ENCODE results near the gene PSMG4. TPM values are rescaled to one million over a fixed set of nuclear protein-coding genes. Genes with fewer than 3 reads are reported as not detected.

PSMG4 gene
- polyA plus RNA-seq, 2 of the 4 experiments (the other 2 are of a cell fraction), result 15.0 to 21.9 TPM

GRCh38 chr6:3226042-3226441 lies 32.7 kb upstream of the PSMG4 start:
- ChIA-PET CTCF (interaction anchor here (0.6 to 1.1 kb wide), 2 partner anchors 11 to 93 kb away, joined by 4 to 5 read pairs; no protein-coding TSS in a partner anchor), POLR2A (interaction anchor here (1.5 kb wide), 1 partner anchor 17 kb away, joined by 4 read pairs; no protein-coding TSS in a partner anchor)
- no peak overlapping the region for H3K4me3 ChIP-seq
- peak overlapping the region; percentile 96; the same call in 2 of the 3 replicates for H3K4me2 ChIP-seq
- FAIRE-seq (no peak), ATAC-seq (no peak), DNase-seq (ENCODE audit: low read depth in 1 of 2, low spot score in 1 of 2) (no peak)
- H3K27ac ChIP-seq, result no peak overlapping the region
- H3K4me1 ChIP-seq, result peaks cover 11% of the 10 kb centered on the region; the same call in 2 of the 3 replicates
- no peaks in the 10 kb centered on the region for H3K9me3 ChIP-seq
- WGBS (ENCODE audit: missing lambda C conversion rate), result 92% methylated on average over 10 of the region's 10 CpGs
- TF ChIP-seq NFE2L2 (conservative IDR thresholded peaks at IDR 0.05; ENCODE audit: low read length) (no peak), GATA3 (IDR thresholded peaks at IDR 0.05; ENCODE audit: borderline replicate concordance) (no peak), ESRRA (IDR thresholded peaks at IDR 0.05; ENCODE audit: borderline replicate concordance, low read length) (no peak), HDAC2 (IDR thresholded peaks at IDR 0.05) (no peak), FOXS1 (CRISPR knock-in tag; IDR thresholded peaks at IDR 0.05) (no peak), MAFK (IDR thresholded peaks at IDR 0.05; ENCODE audit: partially characterized antibody) (no peak)

GRCh38 chr6:3226481-3227362 lies 32.0 kb upstream of the PSMG4 start:
- Histone ChIP-seq H3K27ac (peak overlapping the region; percentile 72 to 89), H3K4me3 (peak overlapping the region; percentile 63), H3K4me1 (peaks cover 11% of the 10 kb centered on the region; the same call in 2 of the 3 replicates), H3K4me2 (peak overlapping the region; percentile 96), H3K9me3 (no peaks in the 10 kb centered on the region)
- POLR2A ChIA-PET, result interaction anchor here (1.5 kb wide), 1 partner anchor 17 kb away, joined by 4 read pairs; no protein-coding TSS in a partner anchor
- FAIRE-seq (no peak), ATAC-seq (peak in 1 of 2 experiments; percentile 35; a peak in 3 of 6 replicates), DNase-seq (ENCODE audit: low read depth in 1 of 2, low spot score in 1 of 2) (no peak)
- peak; percentile 77; the same call in 1 of the 2 replicates for TF ChIP-seq E2F6 (IDR thresholded peaks at IDR 0.05; ENCODE audit: borderline replicate concordance, low read depth)
- no peak for TF ChIP-seq GATA3 (IDR thresholded peaks at IDR 0.05; ENCODE audit: borderline replicate concordance)
- TF ChIP-seq MAX (IDR thresholded peaks at IDR 0.05), result peak; percentile 78
- CTCF ChIA-PET, result interaction anchor here (0.6 to 1.1 kb wide), 3 partner anchors 10 to 93 kb away, joined by 3 to 5 read pairs (median 4); no protein-coding TSS in a partner anchor
- WGBS (ENCODE audit: missing lambda C conversion rate), result 3% methylated on average over 12 of the region's 54 CpGs

GRCh38 chr6:3227363-3228045 lies 31.2 kb upstream of the PSMG4 start, which contains the start of gene TUBB2B:
Gene TUBB2B (minus strand): TSS chr6:3227653. CDS start chr6:3227543, 110 bp downstream.
- Histone ChIP-seq H3K27ac (peak within 1 kb of the TSS; percentile 72 to 89), H3K4me3 (peak within 1 kb of the TSS; percentile 63), H3K4me1 (peaks cover 11% of the 10 kb centered on the region; the same call in 2 of the 3 replicates), H3K9me3 (no peaks in the 10 kb centered on the region), H3K4me2 (peak within 1 kb of the TSS; percentile 96)
- TF ChIP-seq, protein P1, sequence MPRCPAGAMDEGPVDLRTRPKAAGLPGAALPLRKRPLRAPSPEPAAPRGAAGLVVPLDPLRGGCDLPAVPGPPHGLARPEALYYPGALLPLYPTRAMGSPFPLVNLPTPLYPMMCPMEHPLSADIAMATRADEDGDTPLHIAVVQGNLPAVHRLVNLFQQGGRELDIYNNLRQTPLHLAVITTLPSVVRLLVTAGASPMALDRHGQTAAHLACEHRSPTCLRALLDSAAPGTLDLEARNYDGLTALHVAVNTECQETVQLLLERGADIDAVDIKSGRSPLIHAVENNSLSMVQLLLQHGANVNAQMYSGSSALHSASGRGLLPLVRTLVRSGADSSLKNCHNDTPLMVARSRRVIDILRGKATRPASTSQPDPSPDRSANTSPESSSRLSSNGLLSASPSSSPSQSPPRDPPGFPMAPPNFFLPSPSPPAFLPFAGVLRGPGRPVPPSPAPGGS (IDR thresholded peaks at IDR 0.05), result no peak
- TF ChIP-seq CBX8 (IDR thresholded peaks at IDR 0.05) (no peak), POLR2A (IDR thresholded peaks at IDR 0.05; ENCODE audit: low read length) (0 out of 2 replicates have a peak, but pooled peaks have one; percentile 23), CTCF (IDR thresholded peaks at IDR 0.05) (no peak)
- peak; percentile 33 to 60; a peak in 3 of 6 replicates for ATAC-seq
- FAIRE-seq, result no peak
- 33% methylated on average over 2 of the region's 66 CpGs for WGBS (ENCODE audit: missing lambda C conversion rate)
- CTCF ChIA-PET, result interaction anchor here (0.7 to 1.1 kb wide), 3 partner anchors 10 to 19 kb away, joined by 3 to 5 read pairs (median 3); no protein-coding TSS in a partner anchor
- POLR2A ChIA-PET, result no interaction called here
- no peak for DNase-seq (ENCODE audit: low read depth in 1 of 2, low spot score in 1 of 2)

All from A549 (cell line).